B cell (primary cell): ENCODE results near the gene ARHGDIA. TPM values are rescaled to one million over a fixed set of nuclear protein-coding genes. Genes with fewer than 3 reads are reported as not detected.

Experiments
- ATAC-seq: fragments of 200-7000 bp; cut with Tn5 transposase; one replicate; pipeline ENCODE4 v1.10.0; 2021; ENCODE audit warnings: low read depth, mild to moderate bottlenecking, moderate number of reproducible peaks, moderate library complexity
- CTCF ChIA-PET: fragments of 350-600 bp; sonication (Branson Sonifier 250); formaldehyde crosslinking; loops from one replicate; lab custom pipeline; 2021; ENCODE audit warnings: antibody characterized with exemption, inconsistent platforms; lab: Charles Lee
- POLR2A ChIA-PET: fragments of 350-600 bp; sonication (Branson Sonifier 250); formaldehyde crosslinking; loops from one replicate; lab custom pipeline; 2021; ENCODE audit warnings: antibody characterized with exemption; lab: Charles Lee
- DNase-seq: peaks from one replicate; pipeline ENCODE4 v3.0.0; 2013
- H2AFZ ChIP-seq: 2 replicates; pipeline ENCODE4 v1.6.1; 2012; ENCODE audit warnings: mild to moderate bottlenecking, low read depth, low read length; ENCODE audit not compliant: insufficient read depth, poor library complexity, severe bottlenecking
- H3K27ac ChIP-seq, 2 donors: 1 replicate in 1 of 2; 2 replicates in 1 of 2; pipeline ENCODE4 v1.5.1; 2012 to 2013; ENCODE audit warnings: low read length in 2 of 2, mild to moderate bottlenecking in 2 of 2, moderate library complexity in 1 of 2
- H3K27me3 ChIP-seq, 4 experiments: fragments of 200-600 bp in 1 of 4; sonication (generic) in 1 of 4; replicated peaks in 1 of 4; 1 replicate in 2 of 4; 2 replicates in 2 of 4; pipeline versions ENCODE4 v1.6.1 to v1.7.0; 2013 to 2016; ENCODE audit warnings: low read length in 3 of 4, mild to moderate bottlenecking in 2 of 4, mixed read lengths in 1 of 4, moderate library complexity in 1 of 4; ENCODE audit not compliant: insufficient read depth in 4 of 4, control insufficient read depth in 3 of 4; ENCODE audit errors: control extremely low read depth in 1 of 4
- H3K36me3 ChIP-seq, 2 experiments: replicated peaks in 1 of 2; 1 replicate in 1 of 2; 2 replicates in 1 of 2; pipeline versions ENCODE4 v1.6.1 to v1.7.1; 2013; ENCODE audit warnings: low read length in 1 of 2; ENCODE audit not compliant: insufficient read depth in 2 of 2, control insufficient read depth in 1 of 2; ENCODE audit errors: control extremely low read depth in 1 of 2, extremely low read depth in 1 of 2
- H3K4me1 ChIP-seq, 2 donors: fragments of 200-600 bp in 1 of 2; sonication (generic) in 1 of 2; 1 replicate in 1 of 2; 2 replicates in 1 of 2; pipeline versions ENCODE4 v1.5.1 to v1.6.1; 2013 to 2017; ENCODE audit warnings: low read length in 2 of 2; ENCODE audit not compliant: control insufficient read depth in 2 of 2, insufficient read depth in 2 of 2
- H3K4me2 ChIP-seq: replicated peaks from 2 replicates; pipeline ENCODE3; 2012; ENCODE audit warnings: mild to moderate bottlenecking, low read depth, low read length; ENCODE audit not compliant: poor library complexity, severe bottlenecking
- H3K4me3 ChIP-seq, 5 experiments: fragments of 200-600 bp in 1 of 5; sonication (generic) in 1 of 5; 1 replicate in 3 of 5; 2 replicates in 2 of 5; pipeline versions ENCODE4 v1.5.1 to v1.7.0; 2011 to 2016; ENCODE audit warnings: low read length in 4 of 5, mild to moderate bottlenecking in 4 of 5, low read depth in 2 of 5, control low read depth in 1 of 5, moderate library complexity in 1 of 5; ENCODE audit not compliant: insufficient read depth in 1 of 5; ENCODE audit errors: control extremely low read depth in 1 of 5, extremely low read depth in 1 of 5
- H3K79me2 ChIP-seq: fragments of 200-600 bp; sonication (generic); one replicate; pipeline ENCODE4 v1.6.0; 2016; ENCODE audit warnings: low read length; ENCODE audit not compliant: control insufficient read depth, insufficient read depth
- H3K9ac ChIP-seq: fragments of 200-600 bp; sonication (generic); 2 replicates; pipeline ENCODE4 v1.6.1; 2017; ENCODE audit warnings: mild to moderate bottlenecking, low read length, moderate library complexity
- H3K9me3 ChIP-seq, 3 donors: one replicate each; pipeline versions ENCODE4 v1.6.1 to v1.7.1; 2013; ENCODE audit warnings: low read length in 2 of 3; ENCODE audit not compliant: control insufficient read depth in 2 of 3, insufficient read depth in 1 of 3; ENCODE audit errors: control extremely low read depth in 1 of 3
- H4K20me1 ChIP-seq: 2 replicates; pipeline ENCODE4 v1.6.0; 2012; ENCODE audit warnings: mild to moderate bottlenecking, low read length; ENCODE audit not compliant: insufficient read depth, control insufficient read depth, poor library complexity, severe bottlenecking
- H3K27ac Mint-ChIP-seq: one replicate; pipeline ENCODE4 v1.8.0; 2021; ENCODE audit warnings: mixed read lengths
- H3K27me3 Mint-ChIP-seq: one replicate; pipeline ENCODE4 v1.8.0; 2021; ENCODE audit warnings: mixed read lengths
- H3K4me1 Mint-ChIP-seq: one replicate; pipeline ENCODE4 v1.8.0; 2021; ENCODE audit warnings: mixed read lengths
- H3K4me3 Mint-ChIP-seq: one replicate; pipeline ENCODE4 v1.8.0; 2021; ENCODE audit warnings: mixed read lengths
- H3K9me3 Mint-ChIP-seq: one replicate; pipeline ENCODE4 v1.8.0; 2022; ENCODE audit warnings: mixed read lengths; ENCODE audit not compliant: insufficient read depth
- CTCF ChIP-seq: fragments of 200-600 bp; IDR thresholded peaks from one replicate; pipeline ENCODE4 v1.8.0; 2022; ENCODE audit warnings: antibody characterized with exemption, mild to moderate bottlenecking
- EZH2 ChIP-seq: IDR thresholded peaks from 2 replicates; pipeline ENCODE4 v1.6.1; 2012; ENCODE audit warnings: borderline replicate concordance, low read depth, mild to moderate bottlenecking, moderate library complexity, low read length; ENCODE audit not compliant: insufficient read depth, poor library complexity, severe bottlenecking
- WGBS: methylation state at CpG from one replicate; pipeline ENCODE4 v1.1.5; 2013; ENCODE audit warnings: missing lambda C conversion rate; ENCODE audit not compliant: insufficient coverage; 5-methylcytosine and 5-hydroxymethylcytosine counted together
- intact Hi-C: fragments of 100-400 bp; cut with micrococcal nuclease; formaldehyde crosslinking; loops from one replicate; pipeline ENCODE4 v1.10.0; 2022
- polyA plus RNA-seq: library from polyadenylated mRNA; depleted of rRNA; stranded (reverse); fragments of >200 nt; gene quantifications from 2 replicates; pipeline ENCODE4 v1.2.3, GENCODE V29; 2012
- total RNA-seq, 2 donors: library from RNA; stranded (reverse); fragments of 120-200 nt in 1 of 2; gene quantifications; 1 replicate in 1 of 2; 2 replicates in 1 of 2; pipeline versions ENCODE4 v1.2.3 to v1.2.4, GENCODE V29; 2013 to 2022

Gene ARHGDIA
- total and polyA plus RNA-seq, 2 donors (not counting 1 experiment from before 2014, with no cell fraction given) = 262 to 510 TPM

DNA sequence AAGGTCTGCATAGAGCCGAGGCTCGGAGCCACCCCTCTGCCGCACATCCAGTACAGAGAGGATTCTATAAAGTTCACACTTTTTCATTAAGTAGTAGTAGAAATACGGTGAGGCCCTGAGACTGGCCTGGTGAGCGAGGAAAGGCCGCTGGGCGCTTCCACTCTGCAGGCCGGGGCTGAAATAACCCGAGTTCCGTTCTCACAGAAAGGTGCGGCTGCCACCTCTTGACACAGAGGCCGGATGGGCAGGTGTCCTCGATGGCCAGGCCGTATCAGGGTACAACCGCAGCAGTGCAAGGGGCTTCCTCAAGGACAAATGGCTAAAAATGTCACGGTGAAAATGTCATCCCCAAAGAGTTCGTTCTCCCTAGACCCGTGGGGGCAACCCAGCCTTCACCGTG lies 40.8 kb upstream of the ARHGDIA start:
- Mint-ChIP-seq H3K4me1 (peaks cover 19% of the 10 kb centered on the region), H3K4me3 (peak overlapping the region; percentile 76), H3K27ac (no peak overlapping the region), H3K9me3 (no peaks in the 10 kb centered on the region), H3K27me3 (no peaks in the 10 kb centered on the region)
- Histone ChIP-seq H2AFZ (no peak overlapping the region), H3K27ac (peak overlapping the region in 1 of 2 donors; percentile 46), H3K36me3 (peaks cover 0 to 38% of the 10 kb centered on the region in 2 experiments), H3K79me2 (peaks cover 45% of the 10 kb centered on the region), H3K4me3 (peak overlapping the region in 1 of 5 experiments; percentile 28), H3K9ac (no peak overlapping the region), H3K4me2 (peak overlapping the region; percentile 71), H3K4me1 (peaks cover 14 to 25% of the 10 kb centered on the region in 2 donors), H3K27me3 (no peaks in the 10 kb centered on the region), H3K9me3 (peaks cover 0 to 3% (median 0%) of the 10 kb centered on the region in 3 donors), H4K20me1 (peaks cover 66% of the 10 kb centered on the region)
- ChIA-PET CTCF (interaction anchor here (1.3 kb wide), 1 partner anchor 16 kb away, joined by 3 read pairs; the partner anchor contains the start of gene MAFG), POLR2A (interaction anchor here (0.6 kb wide), 1 partner anchor 66 kb away, joined by 3 read pairs; no protein-coding TSS in a partner anchor)
- intact Hi-C loops = loop anchor here (1.0 to 2.0 kb wide), 4 partner anchors 15 to 111 kb away; partner anchors contain the start of genes ALYREF, ANAPC11, LRRC45 and MAFG
- DNase-seq (no peak), ATAC-seq (no peak)
- 87% methylated on average over 19 of the region's 19 CpGs for WGBS
- TF ChIP-seq CTCF = no peak
- no peak for TF ChIP-seq EZH2

DNA sequence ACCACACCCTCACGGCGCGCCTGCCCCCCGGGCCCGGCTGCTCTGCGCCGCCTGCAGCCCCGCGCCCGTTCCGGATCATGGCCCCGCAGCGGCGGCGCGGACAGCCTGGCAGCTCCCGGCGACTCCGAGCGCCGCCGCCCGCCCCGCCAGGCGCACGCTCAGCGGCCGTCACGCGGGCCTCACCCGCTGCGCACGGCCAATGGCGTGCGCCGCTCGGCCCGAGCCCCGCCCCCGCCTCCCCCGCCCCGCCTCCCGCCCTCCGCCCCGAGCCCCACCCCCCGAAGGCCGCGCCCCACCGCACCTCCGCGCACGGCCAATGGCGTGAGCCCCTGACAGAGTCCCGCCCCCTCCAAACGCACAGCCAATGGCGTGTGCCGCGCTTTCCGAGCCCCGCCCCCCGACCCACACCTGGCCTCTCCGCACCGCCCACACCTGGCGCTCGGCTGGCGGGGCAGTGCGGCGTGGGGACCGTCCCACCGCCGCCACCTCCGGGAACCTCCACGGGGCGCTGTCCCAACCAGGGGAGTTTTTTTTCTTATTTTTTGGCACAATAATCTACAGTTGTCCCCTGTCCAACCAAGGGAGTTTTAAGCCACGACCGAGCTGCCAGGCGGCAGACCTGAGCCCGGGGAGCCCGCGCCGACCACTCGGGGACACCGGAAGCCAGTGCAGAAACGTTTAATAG lies 40.3 kb upstream of the ARHGDIA start, which contains the start of gene PCYT2:
Gene PCYT2 (minus strand): TSS at position 123 of the 685 bp plus-strand sequence. CDS start 44 bp downstream, at position 79.
- Histone ChIP-seq H2AFZ (peak within 1 kb of the TSS; percentile 74), H3K27me3 (no peaks in the 10 kb centered on the region), H3K36me3 (peaks cover 0 to 41% of the 10 kb centered on the region in 2 experiments), H3K4me2 (peak within 1 kb of the TSS; percentile 99), H3K9me3 (peaks cover 0 to 3% (median 0%) of the 10 kb centered on the region in 3 donors), H3K27ac (peak within 1 kb of the TSS in 1 of 2 donors; percentile 59), H3K79me2 (peaks cover 41% of the 10 kb centered on the region), H3K4me1 (peaks cover 10 to 19% of the 10 kb centered on the region in 2 donors), H3K4me3 (peak within 1 kb of the TSS; percentile 43 to 75 (median 65)), H3K9ac (peak within 1 kb of the TSS; percentile 73), H4K20me1 (peaks cover 61% of the 10 kb centered on the region)
- DNase-seq (peak; percentile 94), ATAC-seq (peak; percentile 95)
- ChIA-PET CTCF (interaction anchor here (0.6 kb wide), 1 partner anchor 790 kb away, joined by 3 read pairs; no protein-coding TSS in a partner anchor), POLR2A (interaction anchor here (0.6 kb wide), 1 partner anchor 67 kb away, joined by 3 read pairs; no protein-coding TSS in a partner anchor)
- H3K9me3 Mint-ChIP-seq = no peaks in the 10 kb centered on the region
- no peak for TF ChIP-seq EZH2
- TF ChIP-seq CTCF = no peak
- 6% methylated on average over 55 of the region's 84 CpGs for whole genome bisulfite sequencing
- H3K4me3 Mint-ChIP-seq = peak within 1 kb of the TSS; percentile 86
- peaks cover 15% of the 10 kb centered on the region for H3K4me1 Mint-ChIP-seq
- H3K27me3 Mint-ChIP-seq = no peaks in the 10 kb centered on the region
- intact Hi-C loops = loop anchor here (1.0 to 2.0 kb wide), 4 partner anchors 15 to 112 kb away; partner anchors contain the start of genes ALYREF, ANAPC11, LRRC45 and MAFG
- H3K27ac Mint-ChIP-seq = peak within 1 kb of the TSS; percentile 63
